SW480 (cell line): ENCODE data around the gene GSG1L2.

Experiments used
- DNase-seq: peaks from one replicate; pipeline ENCODE4 v3.0.0-alpha.2; 2016; ENCODE audit warnings: low spot score

The GSG1L2 gene

DNA sequence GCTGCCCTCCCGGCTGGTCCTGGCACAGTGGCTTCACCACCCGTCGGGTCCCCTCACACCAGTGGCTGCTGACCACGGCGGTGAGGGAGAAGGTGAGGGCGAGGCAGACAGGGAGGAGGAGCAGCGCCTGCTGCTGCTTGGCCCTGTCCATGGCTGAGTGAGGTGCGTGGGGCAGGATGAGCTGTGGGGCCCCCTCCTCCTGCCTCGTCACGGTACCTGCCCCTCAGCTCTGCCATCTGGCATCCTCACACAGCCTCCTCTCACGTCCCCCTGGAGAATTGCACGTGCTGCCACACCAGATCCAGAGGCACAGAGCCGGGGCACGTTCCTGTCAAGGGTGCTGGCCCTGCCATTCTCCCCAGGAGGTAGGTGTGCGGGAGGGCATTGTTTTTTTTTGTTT, at the start of gene GSG1L2:
Gene GSG1L2 (minus strand): TSS at position 159 of the 400 bp plus-strand sequence. CDS start 8 bp downstream, at position 151.
- no peak for DNase-seq

DNA sequence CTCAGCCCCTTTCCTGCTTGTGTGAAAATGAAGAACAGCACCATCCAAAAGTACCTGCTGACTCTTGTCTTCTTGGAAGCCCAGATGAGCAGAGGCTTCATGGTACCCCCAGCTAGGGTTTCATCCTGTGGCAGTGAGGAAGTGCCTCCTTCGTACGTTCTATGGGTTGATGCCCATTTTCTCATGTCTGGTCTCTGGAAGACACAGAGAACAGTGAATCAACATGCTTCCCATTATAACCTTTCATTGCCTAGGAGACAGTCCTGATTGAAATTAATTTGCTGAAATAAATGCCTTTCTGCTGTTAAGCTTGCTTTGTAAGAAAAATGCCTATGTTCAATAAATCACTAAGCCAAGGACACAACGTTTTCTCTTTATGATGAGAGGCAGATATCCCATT, 46.7 kb upstream of the GSG1L2 start:
- no peak for DNase-seq

DNA sequence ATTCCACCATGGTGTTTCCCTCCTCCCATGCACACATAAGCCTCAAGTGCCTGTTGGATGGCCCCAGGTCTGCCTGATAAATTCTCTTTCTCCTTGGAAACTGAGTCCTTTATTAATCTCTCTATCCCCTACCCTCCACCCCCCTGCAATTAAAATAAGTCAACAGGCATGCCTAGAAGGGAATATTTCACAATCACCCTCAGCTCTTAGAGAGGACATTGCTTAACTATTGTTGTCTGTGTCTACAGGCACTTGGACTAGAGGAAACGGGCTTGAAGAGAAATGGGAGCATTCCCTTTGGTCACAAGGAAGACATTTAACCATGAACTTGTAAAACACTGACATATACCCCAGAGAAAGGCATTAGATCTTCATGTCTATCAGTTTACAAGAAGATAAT, 43.7 kb upstream of the GSG1L2 start:
- DNase-seq: no peak

DNA sequence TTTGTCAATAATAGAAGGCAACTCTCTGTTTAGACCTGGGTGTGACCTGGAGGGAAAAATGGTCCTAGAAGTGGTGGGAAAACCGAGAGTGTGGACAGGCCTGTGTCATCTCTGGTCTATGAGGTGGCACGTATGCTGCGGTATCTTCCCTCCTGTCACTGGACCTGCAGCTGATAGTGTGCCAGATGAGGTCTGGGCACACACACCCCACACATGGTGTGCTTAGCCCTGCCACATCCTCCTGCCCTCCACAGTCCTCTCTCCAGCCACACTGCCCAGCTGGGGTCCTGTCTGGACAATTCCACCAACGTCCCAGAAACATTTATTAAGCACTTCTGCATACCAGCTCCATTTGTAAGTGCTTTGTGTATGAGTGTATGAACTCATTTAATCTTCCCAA, 41.1 kb upstream of the GSG1L2 start:
- DNase-seq: no peak

DNA sequence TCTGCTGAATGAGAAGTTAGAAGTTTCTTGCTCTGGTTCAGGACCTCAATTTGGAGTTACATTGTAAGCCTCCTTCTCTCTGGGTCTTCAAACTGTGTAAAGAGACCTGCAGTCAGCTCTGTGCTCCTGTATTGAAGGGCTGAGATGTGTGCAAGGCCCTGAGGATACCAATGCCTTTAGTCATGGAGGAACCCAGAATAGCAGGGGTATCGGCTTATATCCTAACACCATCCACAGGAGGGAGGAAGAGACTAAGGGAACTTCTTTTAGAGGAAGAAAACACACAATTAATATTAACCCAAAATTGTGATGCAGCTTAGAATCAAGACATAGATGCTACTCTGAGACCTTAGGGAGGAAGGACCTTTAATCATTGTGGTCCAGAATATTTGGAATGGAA, 40.3 kb upstream of the GSG1L2 start:
- no peak for DNase-seq

DNA sequence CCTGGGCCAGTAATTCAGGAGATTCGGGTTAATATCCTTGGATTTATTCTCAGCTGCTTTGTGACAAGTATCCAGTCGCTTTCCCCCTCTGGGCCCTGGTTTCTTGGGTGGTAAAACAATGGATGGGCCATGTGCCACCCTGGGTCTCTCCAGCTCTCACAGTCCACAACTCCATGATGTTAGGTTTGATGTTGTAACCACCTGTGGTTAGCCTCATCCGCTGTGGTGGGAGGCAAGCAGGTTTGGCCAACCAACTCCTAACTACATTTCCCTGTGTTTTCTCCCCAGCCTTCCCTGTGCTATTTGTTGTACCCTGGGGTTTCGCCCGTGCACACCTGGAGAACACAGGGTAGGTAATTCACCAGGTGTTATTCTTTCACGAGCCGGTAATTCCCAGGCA, 39.0 kb upstream of the GSG1L2 start:
- peak; percentile 46 for DNase-seq

DNA sequence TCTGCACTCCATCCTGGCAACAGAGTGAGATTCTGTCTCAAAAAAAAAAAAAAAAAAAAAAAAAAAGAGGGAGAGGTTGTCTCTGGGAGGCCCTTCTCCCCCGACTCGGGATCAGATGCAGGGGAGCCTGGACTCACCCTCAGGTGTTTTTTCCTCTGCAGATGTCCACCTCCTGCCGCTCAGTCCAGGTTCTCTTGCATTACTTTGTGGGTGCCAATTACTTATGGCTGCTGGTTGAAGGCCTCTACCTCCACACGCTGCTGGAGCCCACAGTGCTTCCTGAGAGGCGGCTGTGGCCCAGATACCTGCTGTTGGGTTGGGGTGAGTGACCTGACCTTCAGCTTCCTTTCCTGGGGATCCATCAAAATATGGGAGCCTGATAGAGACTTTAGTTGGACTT, 37.9 kb upstream of the GSG1L2 start:
- DNase-seq: no peak

DNA sequence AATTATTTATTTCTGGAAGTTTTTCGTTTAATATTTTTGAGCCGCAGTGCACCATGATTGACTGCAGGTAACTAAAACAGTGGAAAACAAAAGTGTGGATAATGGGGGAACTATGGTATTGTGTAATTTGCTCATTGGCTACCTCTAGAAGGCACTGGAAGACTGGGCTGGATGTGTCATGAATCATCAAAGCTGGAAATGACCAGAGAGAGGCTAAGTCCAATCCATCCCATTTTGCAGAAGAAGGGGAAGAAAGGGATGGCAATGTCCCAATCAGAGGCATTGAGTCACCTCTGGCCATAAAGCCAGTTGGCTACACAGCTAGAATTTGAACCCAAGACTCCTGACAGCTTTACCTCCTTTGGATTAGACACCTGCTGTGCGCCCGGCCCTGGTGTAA, 33.2 kb upstream of the GSG1L2 start:
- DNase-seq: no peak

DNA sequence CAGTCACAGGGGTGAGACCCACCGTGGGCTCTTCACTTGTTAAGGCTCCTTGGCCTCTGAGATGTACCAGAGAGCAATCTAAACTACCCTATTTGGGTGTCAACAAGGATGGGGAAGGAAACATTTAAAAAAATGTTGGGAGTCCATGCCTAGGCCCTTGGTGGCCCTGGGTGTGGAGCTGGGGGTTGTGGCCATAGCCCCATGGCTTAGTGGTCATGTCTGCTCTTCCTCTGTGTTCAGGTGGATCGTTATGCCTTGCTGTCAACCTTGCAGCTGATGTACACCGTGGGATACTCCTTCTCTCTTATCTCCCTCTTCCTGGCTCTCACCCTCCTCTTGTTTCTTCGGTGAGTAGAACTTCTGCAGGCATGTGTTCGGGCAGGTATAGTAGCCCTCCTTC, 32.4 kb upstream of the GSG1L2 start:
- DNase-seq: no peak

DNA sequence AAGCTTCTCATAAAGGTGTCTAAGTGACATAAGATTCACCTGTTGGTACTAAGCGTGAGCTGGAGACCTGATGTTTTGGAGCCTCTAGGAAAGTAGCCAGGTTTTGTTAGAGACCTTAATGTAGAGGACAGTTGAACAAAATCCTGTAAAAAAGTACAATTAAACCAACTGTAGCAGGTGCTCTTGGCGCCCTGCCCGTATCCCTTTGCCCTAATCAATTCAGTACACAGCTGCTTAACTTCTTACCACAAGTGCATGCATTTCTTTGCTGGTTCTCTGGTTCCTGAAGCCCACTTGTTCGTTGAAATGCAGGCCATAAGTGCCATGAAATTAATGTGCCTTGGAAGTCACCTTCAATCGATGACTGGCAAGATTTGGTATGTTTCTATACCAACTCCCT, 28.3 kb upstream of the GSG1L2 start:
- no peak for DNase-seq

DNA sequence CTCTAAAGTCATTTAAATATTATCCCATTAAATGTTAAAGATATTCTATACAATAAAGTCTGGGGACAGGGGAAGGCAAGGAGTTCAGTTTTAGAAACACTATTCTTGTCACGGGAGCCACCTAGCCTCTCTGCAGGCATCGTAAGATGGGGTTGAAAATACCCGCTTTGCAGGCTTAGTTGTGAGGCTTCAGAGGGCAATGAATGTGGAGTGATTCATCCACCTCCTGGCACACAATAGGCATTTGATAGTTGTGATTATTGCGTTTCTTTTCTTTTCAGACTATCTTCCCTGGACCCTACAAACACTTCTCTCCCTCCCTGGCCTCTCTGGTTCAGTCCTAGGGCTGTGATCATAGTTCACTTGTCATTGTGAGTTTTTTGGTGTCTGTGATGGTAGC, 23.4 kb upstream of the GSG1L2 start:
- no peak for DNase-seq

DNA sequence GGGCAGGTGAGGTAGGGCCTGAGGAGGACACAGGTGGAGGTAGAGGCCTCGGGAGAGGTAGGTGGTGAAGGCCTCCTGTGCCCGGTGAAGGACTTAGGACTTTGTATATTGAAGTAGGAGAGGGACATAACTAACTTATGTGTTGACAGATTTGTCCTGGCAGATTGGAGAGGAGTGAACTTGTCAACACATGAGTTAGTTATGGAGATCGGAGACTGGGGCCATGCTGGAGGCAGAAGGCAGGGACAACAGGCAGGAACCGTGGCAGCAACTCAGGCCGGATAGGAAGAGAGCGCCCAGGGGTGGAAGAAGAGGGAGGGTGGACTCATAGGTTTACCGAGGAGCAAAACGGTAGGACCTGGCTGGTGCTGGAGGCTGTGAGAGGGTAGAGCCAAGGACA, 22.3 kb upstream of the GSG1L2 start:
- DNase-seq: no peak

DNA sequence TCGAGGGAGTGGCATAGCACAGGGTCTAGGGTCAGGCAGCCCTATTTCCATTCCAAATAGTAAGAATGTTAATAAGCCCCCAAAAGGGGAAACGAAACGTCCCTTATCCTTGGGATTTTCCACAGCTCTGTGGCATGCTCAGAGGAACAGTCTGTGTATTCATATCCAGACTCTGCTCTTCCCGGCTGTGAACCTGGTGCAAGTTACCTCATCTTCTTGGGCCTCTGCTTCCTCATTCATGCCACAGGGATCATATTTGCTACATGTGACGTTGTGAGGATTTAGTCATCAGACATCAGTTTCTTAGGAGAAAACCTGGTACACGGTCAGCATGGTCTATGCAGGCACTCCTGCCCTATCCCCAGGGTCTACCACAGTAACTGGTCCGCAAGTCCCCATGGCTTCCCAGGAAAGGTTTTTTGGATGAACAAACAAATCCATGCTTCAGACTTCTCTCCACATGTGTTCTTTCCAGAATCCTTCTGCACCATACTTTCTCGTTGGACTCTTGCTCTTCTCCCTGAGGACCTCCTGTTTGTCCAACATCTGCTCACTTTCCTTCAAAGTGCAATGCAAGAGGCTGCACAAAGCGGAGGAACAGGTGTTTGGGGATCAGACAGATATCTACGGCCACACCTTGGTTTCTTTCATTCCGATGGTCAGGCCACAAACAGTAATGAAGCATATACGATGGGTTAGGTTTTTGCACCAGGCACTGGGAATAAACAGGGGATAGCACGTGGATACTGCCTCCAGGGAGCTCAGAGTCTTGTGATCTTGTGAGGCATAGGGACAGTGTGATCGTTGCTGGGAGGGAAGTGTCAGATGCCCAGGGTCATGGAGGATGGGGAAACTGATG, 21.5 kb upstream of the GSG1L2 start:
- DNase-seq: no peak

DNA sequence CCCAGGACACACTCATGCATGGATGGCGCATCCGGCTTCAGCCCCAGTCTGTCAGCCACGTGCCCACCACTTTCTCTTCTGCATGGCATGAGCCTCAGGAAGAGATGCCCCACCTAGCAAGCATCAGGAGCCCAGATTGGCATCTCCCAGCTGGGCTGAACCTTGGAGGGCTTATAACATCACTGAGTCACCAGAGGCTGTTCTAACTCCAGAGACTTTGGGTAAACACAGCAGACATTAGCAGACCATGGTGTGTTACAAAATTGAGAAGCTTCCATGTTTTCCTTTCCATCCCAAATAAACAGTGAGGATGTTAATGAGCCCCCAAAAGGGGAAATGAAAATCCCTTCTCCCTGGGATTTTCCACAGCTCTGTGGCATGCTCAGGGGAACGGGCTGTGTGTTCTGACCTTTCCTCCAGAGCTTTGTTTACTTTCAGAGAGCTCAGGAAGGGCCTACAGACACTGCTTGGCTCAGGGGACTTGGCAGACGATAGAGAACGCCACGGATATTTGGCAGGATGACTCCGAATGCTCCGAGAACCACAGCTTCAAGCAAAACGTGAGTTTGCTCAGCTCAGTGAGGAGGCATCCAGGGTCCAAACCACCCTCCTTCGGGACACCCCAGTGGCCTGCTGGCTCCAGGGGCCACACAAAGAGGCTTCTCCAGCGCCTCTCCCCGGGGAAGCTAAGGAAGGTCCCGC, 20.3 kb upstream of the GSG1L2 start:
- no peak for DNase-seq

DNA sequence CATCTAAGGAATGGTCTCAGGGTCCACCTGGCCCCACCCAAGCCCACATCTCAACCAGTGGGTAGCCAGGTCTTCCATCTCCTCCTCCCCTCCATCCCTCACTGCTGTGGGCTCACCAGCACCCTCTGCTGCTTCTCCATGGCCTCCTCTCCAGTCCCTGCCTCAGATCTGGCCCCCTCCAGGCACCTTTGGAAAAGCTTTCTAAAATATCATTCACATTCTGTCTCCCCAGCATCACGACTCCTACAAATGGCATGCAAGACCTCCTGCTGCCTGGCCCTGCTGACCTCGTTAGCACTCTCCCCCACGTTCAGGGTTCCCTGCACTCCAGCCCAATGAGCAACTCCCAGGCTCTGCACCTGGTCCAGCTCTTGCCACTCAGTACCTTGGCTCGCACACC, 17.6 kb upstream of the GSG1L2 start:
- no peak for DNase-seq

DNA sequence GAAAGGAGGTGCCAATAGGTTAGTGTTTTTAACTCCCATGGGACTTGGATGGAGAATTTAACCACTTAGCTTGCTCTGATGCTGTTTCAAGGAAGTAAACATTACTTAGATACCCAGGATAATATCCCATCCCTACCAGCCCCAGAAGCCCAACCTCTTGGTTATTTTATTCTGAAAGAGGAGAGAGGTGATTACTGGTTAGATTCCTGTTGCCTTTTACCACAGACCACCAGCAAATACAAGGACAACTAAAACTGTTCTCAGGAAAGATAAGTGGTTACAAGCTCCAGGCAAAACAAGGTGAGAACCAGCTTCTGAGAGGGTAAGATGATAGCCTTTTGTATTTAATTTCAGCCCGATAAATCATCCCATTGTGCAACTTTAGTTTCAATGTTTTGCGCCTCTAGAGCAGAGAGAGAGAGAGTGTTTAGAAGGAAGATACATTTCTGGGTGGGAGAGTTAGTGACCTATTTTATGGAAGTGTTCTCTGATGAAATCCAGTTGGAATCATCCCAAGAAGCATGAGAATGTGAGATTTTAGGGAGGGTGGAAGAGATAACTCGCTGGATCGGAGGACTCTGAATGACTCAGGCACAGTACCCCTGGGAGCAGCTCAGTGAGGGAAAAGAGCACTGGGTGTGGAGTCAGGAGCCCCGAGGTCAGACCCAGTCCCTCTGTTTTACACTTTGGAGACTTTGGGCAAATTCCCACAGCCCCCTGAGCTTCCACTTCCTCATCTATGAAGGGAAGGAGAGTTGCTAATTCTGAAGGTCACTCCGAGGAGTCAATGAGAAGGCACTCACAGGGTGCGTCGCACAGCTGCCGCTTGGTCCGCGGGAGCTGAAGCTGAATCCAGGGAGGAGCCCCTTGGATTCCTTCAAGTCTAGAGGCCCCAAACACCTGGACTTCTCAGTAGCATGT, 15.9 kb upstream of the GSG1L2 start:
- DNase-seq: no peak

DNA sequence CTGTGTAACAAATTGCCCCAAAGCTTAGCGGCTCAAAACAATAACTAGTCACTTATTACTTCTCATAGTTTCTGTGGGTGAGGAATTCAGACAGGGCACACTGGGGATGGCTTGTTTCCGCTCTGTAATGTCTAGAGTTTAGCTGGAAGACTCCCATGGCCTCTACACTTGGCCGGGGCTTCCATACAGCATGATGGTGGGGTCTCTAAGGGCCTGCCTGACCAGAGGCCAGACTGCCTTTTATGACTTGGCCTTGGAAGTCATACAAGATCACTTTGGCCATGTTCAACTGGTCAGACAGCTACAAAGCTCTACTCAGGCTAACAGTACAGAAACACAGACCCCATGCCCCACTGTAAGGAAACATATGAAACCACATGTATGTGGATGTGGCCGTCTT, 12.0 kb upstream of the GSG1L2 start:
- DNase-seq: no peak

DNA sequence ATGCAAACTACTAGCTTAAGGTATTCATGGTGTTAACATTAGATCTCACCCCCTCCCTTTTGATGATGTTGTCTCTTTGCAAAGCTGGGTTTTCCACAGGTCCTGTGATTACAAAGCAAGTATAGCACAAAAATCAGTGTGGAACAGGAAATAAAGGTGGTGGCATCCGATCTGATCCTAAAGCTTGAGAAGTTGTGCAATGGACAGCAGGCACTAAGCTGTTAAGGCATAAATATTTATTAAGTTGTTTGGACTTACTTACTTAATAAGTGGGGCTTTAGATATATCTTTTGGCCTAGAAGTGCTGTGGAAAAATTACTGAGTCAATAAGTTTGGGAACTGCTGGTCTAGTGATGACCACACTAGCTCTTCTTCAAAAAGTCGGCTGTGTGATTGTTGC, 8.8 kb upstream of the GSG1L2 start:
- DNase-seq: no peak

DNA sequence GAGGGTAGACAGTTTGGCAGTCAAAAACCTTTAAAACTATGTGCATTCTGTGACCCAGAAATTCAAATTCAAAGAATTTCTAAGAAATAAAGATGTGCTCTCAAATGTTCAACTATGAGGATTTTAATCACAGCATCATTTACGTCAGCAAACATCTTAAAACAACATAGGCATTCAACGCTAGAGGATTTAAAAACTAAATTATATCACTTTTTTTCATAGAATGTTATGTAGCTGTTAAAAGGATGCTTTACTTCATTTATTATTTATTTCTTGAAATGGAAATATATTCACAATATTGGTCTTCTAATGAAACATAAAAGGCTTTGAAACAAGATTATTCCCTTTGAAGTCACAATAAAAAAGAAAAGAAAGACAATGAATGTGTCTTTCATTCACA, 7.5 kb upstream of the GSG1L2 start:
- DNase-seq: no peak

DNA sequence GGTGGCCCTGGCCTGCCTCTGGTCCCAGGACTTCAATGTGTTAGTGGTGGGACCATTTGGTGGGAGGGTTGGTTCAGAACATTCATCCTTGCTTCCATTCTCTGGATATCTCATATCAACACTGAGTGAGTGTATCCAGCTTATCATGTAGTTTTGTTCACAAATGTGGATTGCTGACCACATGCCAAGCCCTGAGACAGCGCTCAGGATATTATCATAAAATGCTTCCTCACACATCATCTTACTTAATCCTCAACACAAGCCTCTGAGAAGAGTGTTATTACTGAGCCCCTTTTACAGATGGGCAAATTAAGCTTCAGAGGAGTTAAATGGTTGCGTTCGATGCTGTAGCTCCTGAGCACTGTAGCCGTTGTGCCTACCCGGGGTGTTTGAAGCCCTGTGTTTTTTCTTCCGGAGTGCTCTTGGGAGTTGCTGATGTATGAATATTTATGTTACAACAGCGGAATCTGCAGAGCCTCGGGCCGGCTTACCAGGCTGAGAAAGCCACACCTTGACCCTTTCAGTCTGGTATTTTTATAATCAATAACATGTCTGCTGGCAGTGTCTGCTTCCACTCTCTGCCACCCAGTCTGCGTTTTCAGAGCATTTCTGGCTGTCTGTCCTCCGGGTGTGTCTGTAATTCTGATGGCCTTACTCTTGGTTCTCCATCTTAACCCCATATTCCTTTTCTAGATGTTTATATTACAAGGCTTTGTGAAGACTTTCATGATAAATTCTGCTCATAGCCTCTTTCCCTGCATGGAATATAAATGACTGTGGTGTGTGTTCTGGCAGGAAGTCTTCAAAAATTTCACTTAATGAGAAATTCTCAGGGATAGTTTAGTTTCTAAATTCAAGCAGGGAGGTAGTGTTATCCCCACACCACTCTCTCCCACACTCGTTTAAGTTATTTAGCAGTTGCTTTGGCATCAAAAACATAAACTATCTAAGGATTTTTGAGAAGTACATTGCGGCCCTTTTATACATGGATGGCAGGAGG, 6.7 kb upstream of the GSG1L2 start:
- DNase-seq: no peak

DNA sequence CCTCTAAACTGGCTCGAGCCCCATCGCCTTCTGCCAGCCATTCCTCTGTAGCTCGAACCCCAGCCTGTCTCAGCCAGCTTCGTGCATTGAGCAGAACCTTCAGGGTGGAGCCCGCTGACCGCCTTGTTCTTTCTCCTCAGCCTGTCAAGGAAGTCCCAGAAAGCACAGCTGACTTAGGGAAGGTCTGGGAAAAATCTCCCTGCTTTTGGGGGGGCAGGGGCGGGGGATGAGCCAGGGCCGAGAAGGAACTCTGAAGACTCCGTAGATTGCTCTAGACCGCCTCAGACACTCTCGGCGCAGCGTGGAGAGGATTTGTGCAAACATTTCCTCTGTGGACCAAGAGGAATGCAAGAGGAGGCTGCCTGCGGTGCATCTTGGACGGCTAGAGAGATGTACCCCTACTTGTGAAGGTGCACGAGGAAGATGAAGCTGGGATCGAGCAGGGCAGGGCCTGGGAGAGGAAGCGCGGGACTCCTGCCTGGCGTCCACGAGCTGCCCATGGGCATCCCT, 3.8 kb upstream of the GSG1L2 start, which contains the start of gene GLP2R:
Gene GLP2R (plus strand): TSS at position 284 of the 510 bp plus-strand sequence. CDS start 140 bp downstream, at position 424.
- no peak for DNase-seq
